K562 (cell line): ENCODE measurements around the gene ZNF629.

ENCODE experiments used
- ATF3 ChIP-seq, 2 experiments: fragments of 450-650 bp in 1 of 2; sonication (generic) in 1 of 2; formaldehyde crosslinking in 1 of 2; IDR thresholded peaks in 1 of 2; conservative IDR thresholded peaks in 1 of 2; 2 replicates each; pipeline versions ENCODE4 v1.6.1 to v1.8.1; 2016 to 2023; ENCODE audit warnings: mild to moderate bottlenecking in 2 of 2, moderate library complexity in 2 of 2, inconsistent platforms in 1 of 2, missing genetic modification reagents in 1 of 2
- CTCF ChIP-seq, 3 experiments: IDR thresholded peaks in 2 of 3; conservative IDR thresholded peaks in 1 of 3; 2 replicates each; pipeline ENCODE4 v1.5.1; 2011 to 2012; ENCODE audit warnings: low read length in 3 of 3, mild to moderate bottlenecking in 3 of 3, control low read depth in 2 of 3, improper control_type of control experiment in 1 of 3, inconsistent platforms in 1 of 3, low read depth in 1 of 3, mixed read lengths in 1 of 3, moderate library complexity in 1 of 3; ENCODE audit not compliant: insufficient read depth in 2 of 3
- ELF4 ChIP-seq: fragments of 450-650 bp; formaldehyde crosslinking; IDR thresholded peaks from 2 replicates; pipeline ENCODE4 v1.4.0; 2022; ENCODE audit warnings: missing genetic modification characterization
- KAT8 ChIP-seq: fragments of 450-650 bp; IDR thresholded peaks from 2 replicates; pipeline ENCODE4 v1.6.1; 2016; ENCODE audit warnings: low read depth, mild to moderate bottlenecking
- NR2C2 ChIP-seq, 2 experiments: fragments of 200-800 bp in 1 of 2; sonication (Bioruptor generic) in 1 of 2; sonication (generic) in 1 of 2; formaldehyde crosslinking in 1 of 2; IDR thresholded peaks; 2 replicates each; pipeline versions ENCODE4 v1.6.1 to v1.8.0; 2016 to 2022; ENCODE audit warnings: mild to moderate bottlenecking in 1 of 2, missing compliant biosample characterization in 1 of 2, missing genetic modification characterization in 1 of 2, missing genetic modification reagents in 1 of 2
- ZFX ChIP-seq: sonication (generic); formaldehyde crosslinking; IDR thresholded peaks from 2 replicates; pipeline ENCODE4 v1.8.0; 2022; ENCODE audit warnings: mild to moderate bottlenecking, missing genetic modification reagents, moderate library complexity
- ZNF140 ChIP-seq: fragments of 250-450 bp; sonication (Bioruptor Pico); IDR thresholded peaks from 2 replicates; pipeline ENCODE4 v1.8.0; 2021; ENCODE audit warnings: moderate library complexity, mild to moderate bottlenecking, inconsistent platforms
- ZNF184 ChIP-seq: sonication (generic); formaldehyde crosslinking; IDR thresholded peaks from 2 replicates; pipeline ENCODE4 v1.5.0; 2020; ENCODE audit warnings: missing genetic modification reagents
- ZNF551 ChIP-seq: fragments of 250-450 bp; sonication (Bioruptor Pico); IDR thresholded peaks from 2 replicates; pipeline ENCODE4 v1.5.0; 2021; ENCODE audit warnings: mild to moderate bottlenecking, moderate library complexity

GRCh38 chr16:30753596-30753995 lies 33.4 kb downstream of the ZNF629 start:
- no peak for TF ChIP-seq ZFX
- TF ChIP-seq ZNF140 (CRISPR knock-in tag) = no peak
- no peak for TF ChIP-seq NR2C2 (CRISPR knock-in tag; IDR thresholded peaks at IDR 0.05)
- no peak for TF ChIP-seq NR2C2 (tag; IDR thresholded peaks at IDR 0.05)
- TF ChIP-seq ELF4 = no peak
- no peak for TF ChIP-seq CTCF (IDR thresholded peaks at IDR 0.05 in 2 of 3, conservative IDR thresholded peaks at IDR 0.05 in 1 of 3; ENCODE audit: insufficient read depth in 2 of 3, low read depth in 1 of 3, low read length in 3 of 3)
- TF ChIP-seq ZNF184 (CRISPR knock-in tag) = no peak
- no peak for TF ChIP-seq KAT8
- TF ChIP-seq ZNF551 = no peak
- no peak for TF ChIP-seq ATF3 (IDR thresholded peaks at IDR 0.05)
- TF ChIP-seq ATF3 (CRISPR knock-in tag; conservative IDR thresholded peaks at IDR 0.05) = no peak
